ENCODE data around the gene CKS1B.
A peak's percentile ranks its signal among the peaks of the same experiment; 100 is the strongest.
"Not testable (repeated sequence)": the region's sequence is repeated elsewhere in the genome, so short reads cannot be mapped to it uniquely, and the experiment has no call there.

The CKS1B gene

DNA sequence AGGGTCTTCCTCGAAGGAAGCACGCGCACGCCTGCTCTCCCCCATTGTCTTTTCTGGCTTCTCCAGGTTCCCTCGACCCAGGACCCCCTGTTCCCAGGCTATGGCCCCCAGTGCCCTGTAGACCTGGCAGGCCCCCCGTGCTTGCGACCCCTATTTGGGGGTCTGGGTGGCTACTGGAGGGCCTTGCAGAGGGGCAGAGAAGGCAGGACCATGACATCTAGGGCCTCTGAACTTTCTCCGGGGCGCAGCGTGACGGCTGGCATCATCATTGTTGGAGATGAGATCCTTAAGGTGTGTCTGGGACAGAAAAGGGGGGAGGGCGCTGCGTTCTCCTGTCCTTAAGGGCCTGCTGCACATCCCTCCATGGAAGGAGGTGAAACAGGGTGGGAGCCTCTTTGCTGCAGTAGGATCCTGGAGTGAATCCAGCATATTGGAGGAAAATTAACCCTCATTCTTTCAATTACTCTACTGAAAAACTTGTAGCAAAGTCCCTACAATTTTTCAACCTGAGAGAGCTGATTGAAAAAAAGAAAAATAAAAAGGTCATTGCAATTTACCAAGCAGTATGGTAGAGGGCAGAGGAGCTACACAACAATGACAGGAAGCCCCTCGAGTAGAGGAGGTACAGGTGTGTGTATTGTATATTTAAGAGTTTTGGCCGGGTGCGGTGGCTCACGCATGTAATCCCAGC is 9.4 kb downstream of the CKS1B start:
- Histone ChIP-seq H3K9me2 (ENCODE audit: low read depth, low read length) (no peaks in the 10 kb centered on the region), H3K27ac (ENCODE audit: low read depth, low read length, poor library complexity, severe bottlenecking) (peak overlapping the region; percentile 59), H3K9me3 (ENCODE audit: low read length) (no peaks in the 10 kb centered on the region), H2AFZ (ENCODE audit: low read length) (no peak overlapping the region), H3F3A (ENCODE audit: insufficient read depth, low read length) (no peaks in the 10 kb centered on the region), H3K4me3 (ENCODE audit: low read depth, low read length, poor library complexity, severe bottlenecking) (peak overlapping the region; percentile 80), H3K9ac (ENCODE audit: low read length) (peak overlapping the region; percentile 82), H3K27me3 (ENCODE audit: insufficient read depth, low read length) (no peaks in the 10 kb centered on the region), H4K20me1 (ENCODE audit: insufficient read depth, low read length) (no peaks in the 10 kb centered on the region), H3K4me1 (ENCODE audit: insufficient read depth, low read length, severe bottlenecking) (peaks cover 23% of the 10 kb centered on the region), H3K36me3 (ENCODE audit: insufficient read depth, low read length) (peaks cover 54% of the 10 kb centered on the region), H3K4me2 (ENCODE audit: low read length) (peak overlapping the region; percentile 100), H3K79me2 (ENCODE audit: insufficient read depth, low read length) (peaks cover 15% of the 10 kb centered on the region)
- TF ChIP-seq, protein P1, sequence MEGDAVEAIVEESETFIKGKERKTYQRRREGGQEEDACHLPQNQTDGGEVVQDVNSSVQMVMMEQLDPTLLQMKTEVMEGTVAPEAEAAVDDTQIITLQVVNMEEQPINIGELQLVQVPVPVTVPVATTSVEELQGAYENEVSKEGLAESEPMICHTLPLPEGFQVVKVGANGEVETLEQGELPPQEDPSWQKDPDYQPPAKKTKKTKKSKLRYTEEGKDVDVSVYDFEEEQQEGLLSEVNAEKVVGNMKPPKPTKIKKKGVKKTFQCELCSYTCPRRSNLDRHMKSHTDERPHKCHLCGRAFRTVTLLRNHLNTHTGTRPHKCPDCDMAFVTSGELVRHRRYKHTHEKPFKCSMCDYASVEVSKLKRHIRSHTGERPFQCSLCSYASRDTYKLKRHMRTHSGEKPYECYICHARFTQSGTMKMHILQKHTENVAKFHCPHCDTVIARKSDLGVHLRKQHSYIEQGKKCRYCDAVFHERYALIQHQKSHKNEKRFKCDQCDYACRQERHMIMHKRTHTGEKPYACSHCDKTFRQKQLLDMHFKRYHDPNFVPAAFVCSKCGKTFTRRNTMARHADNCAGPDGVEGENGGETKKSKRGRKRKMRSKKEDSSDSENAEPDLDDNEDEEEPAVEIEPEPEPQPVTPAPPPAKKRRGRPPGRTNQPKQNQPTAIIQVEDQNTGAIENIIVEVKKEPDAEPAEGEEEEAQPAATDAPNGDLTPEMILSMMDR (IDR thresholded peaks at IDR 0.05; ENCODE audit: low read length), result peak; percentile 32; the same call in 1 of the 2 replicates
- no peak for TF ChIP-seq EZH2 (IDR thresholded peaks at IDR 0.05; ENCODE audit: borderline replicate concordance, low read length)

DNA sequence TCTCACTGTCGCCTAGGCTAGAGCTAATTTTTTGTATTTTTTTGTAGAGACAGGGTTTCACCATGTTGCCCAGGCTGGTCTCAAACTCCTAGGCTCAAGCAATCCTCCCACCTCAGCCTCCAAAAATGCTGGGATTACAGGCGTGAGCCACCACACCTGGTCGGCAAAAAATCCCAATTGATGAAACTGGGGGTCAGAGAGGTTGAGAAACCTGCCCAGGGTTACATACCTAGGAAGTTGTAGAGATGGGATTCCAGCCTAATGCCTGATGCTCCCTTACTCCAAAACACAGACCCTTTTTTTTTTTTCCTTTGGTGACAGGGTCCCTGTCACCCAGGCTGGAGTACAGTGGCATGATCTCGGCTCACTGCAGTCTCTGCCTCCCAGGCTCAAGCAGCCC is 12.3 kb downstream of the CKS1B start:
- H3K27ac ChIP-seq (ENCODE audit: low read depth, low read length, poor library complexity, severe bottlenecking); H3K4me2 ChIP-seq (ENCODE audit: low read length); H3K27me3 ChIP-seq (ENCODE audit: insufficient read depth, low read length); H3K9ac ChIP-seq (ENCODE audit: low read length); H4K20me1 ChIP-seq (ENCODE audit: insufficient read depth, low read length); H3F3A ChIP-seq (ENCODE audit: insufficient read depth, low read length); H3K4me3 ChIP-seq (ENCODE audit: low read depth, low read length, poor library complexity, severe bottlenecking); H3K9me2 ChIP-seq (ENCODE audit: low read depth, low read length); H2AFZ ChIP-seq (ENCODE audit: low read length); H3K9me3 ChIP-seq (ENCODE audit: low read length): not testable (repeated sequence)
- Histone ChIP-seq H3K36me3 (ENCODE audit: insufficient read depth, low read length) (peaks cover 49% of the 10 kb centered on the region), H3K4me1 (ENCODE audit: insufficient read depth, low read length, severe bottlenecking) (peaks cover 23% of the 10 kb centered on the region), H3K79me2 (ENCODE audit: insufficient read depth, low read length) (peaks cover 15% of the 10 kb centered on the region)

DNA sequence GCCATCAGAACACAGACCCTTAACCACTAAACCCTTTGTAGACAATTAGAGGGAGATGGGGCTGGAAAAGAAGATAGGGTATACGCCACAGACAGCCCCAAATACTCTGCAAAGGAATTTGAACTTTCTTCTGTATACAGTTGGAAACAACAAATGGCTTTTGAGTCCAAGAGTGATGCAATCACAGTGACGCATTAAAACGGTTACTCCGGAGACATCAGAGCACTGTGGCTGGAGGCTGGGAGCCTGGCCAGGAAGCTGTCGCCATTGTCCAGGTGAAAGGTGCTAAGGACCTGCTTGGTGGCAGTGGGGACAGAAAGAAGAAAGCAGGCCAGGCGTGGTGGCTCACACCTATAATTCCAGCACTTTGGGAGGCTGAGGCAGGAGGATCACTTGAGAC is 12.8 kb downstream of the CKS1B start:
- H3K27ac ChIP-seq (ENCODE audit: low read depth, low read length, poor library complexity, severe bottlenecking), result no peak overlapping the region
- H3K36me3 ChIP-seq (ENCODE audit: insufficient read depth, low read length), result peaks cover 48% of the 10 kb centered on the region
- no peak overlapping the region for H2AFZ ChIP-seq (ENCODE audit: low read length)
- no peaks in the 10 kb centered on the region for H3K9me2 ChIP-seq (ENCODE audit: low read depth, low read length)
- TF ChIP-seq, protein P1 (IDR thresholded peaks at IDR 0.05; ENCODE audit: low read length), result no peak
- TF ChIP-seq EZH2 (IDR thresholded peaks at IDR 0.05; ENCODE audit: borderline replicate concordance, low read length), result no peak
- no peaks in the 10 kb centered on the region for H4K20me1 ChIP-seq (ENCODE audit: insufficient read depth, low read length)
- no peaks in the 10 kb centered on the region for H3K9me3 ChIP-seq (ENCODE audit: low read length)
- H3K27me3 ChIP-seq (ENCODE audit: insufficient read depth, low read length), result no peaks in the 10 kb centered on the region
- no peak overlapping the region for H3K4me3 ChIP-seq (ENCODE audit: low read depth, low read length, poor library complexity, severe bottlenecking)
- H3K79me2 ChIP-seq (ENCODE audit: insufficient read depth, low read length), result peaks cover 15% of the 10 kb centered on the region
- H3F3A ChIP-seq (ENCODE audit: insufficient read depth, low read length), result no peaks in the 10 kb centered on the region
- H3K4me1 ChIP-seq (ENCODE audit: insufficient read depth, low read length, severe bottlenecking), result peaks cover 20% of the 10 kb centered on the region
- no peak overlapping the region for H3K9ac ChIP-seq (ENCODE audit: low read length)
- H3K4me2 ChIP-seq (ENCODE audit: low read length), result no peak overlapping the region
